Smooth muscle cell of the brain vasculature (primary cell): ENCODE measurements around the gene PRDM1.
"Not testable (repeated sequence)": the region's sequence is repeated elsewhere in the genome, so short reads cannot be mapped to it uniquely, and the experiment has no call there.

ENCODE experiments used
- DNase-seq: peaks from one replicate; pipeline ENCODE4 v3.0.0-alpha.2; 2012; ENCODE audit warnings: low read depth, low spot score

Gene PRDM1

GRCh38 chr6:106136845-106137244 lies 50.7 kb downstream of the PRDM1 start:
- no peak for DNase-seq

- no peak for DNase-seq
Measured at GRCh38 chr6:106138151-106138550, 52.0 kb downstream of the PRDM1 start.

- DNase-seq = no peak
Measured at GRCh38 chr6:106141441-106142237, 55.5 kb downstream of the PRDM1 start.

GRCh38 chr6:106142876-106143431 lies 56.8 kb downstream of the PRDM1 start:
- no peak for DNase-seq

GRCh38 chr6:106143665-106144064 lies 57.5 kb downstream of the PRDM1 start:
- no peak for DNase-seq

GRCh38 chr6:106145144-106145543 lies 59.0 kb downstream of the PRDM1 start:
- no peak for DNase-seq

GRCh38 chr6:106145741-106146227 lies 59.6 kb downstream of the PRDM1 start:
- no peak for DNase-seq

GRCh38 chr6:106146852-106147351 lies 60.8 kb downstream of the PRDM1 start:
- no peak for DNase-seq

- DNase-seq = no peak
Measured at GRCh38 chr6:106147476-106147875, 61.3 kb downstream of the PRDM1 start.

GRCh38 chr6:106149472-106150069 lies 63.4 kb downstream of the PRDM1 start:
- DNase-seq = no peak

GRCh38 chr6:106152476-106152875 lies 66.3 kb downstream of the PRDM1 start:
- not testable (repeated sequence) for DNase-seq

GRCh38 chr6:106152952-106153351 lies 66.8 kb downstream of the PRDM1 start:
- no peak for DNase-seq

GRCh38 chr6:106154326-106154725 lies 68.2 kb downstream of the PRDM1 start:
- DNase-seq = no peak

- DNase-seq = no peak
Measured at GRCh38 chr6:106155219-106155830, 69.2 kb downstream of the PRDM1 start.

- no peak for DNase-seq
Measured at GRCh38 chr6:106156413-106156812, 70.3 kb downstream of the PRDM1 start.

- no peak for DNase-seq
Measured at GRCh38 chr6:106156863-106157262, 70.7 kb downstream of the PRDM1 start.

GRCh38 chr6:106158816-106159215 lies 72.7 kb downstream of the PRDM1 start:
- DNase-seq = no peak
